Head of caudate nucleus (tissue), 42 donors: ENCODE measurements around the gene GRWD1.
"Not testable (repeated sequence)": the region's sequence is repeated elsewhere in the genome, so short reads cannot be mapped to it uniquely, and the experiment has no call there.

Experiments used
- DNase-seq, 42 donors: peaks; one replicate each; pipeline versions ENCODE4 v3.0.0 to v3.0.0-alpha.2; 2020 to 2021; ENCODE audit warnings: mixed read lengths in 7 of 42
- intact Hi-C: fragments of 100-400 bp; cut with DNase I; formaldehyde crosslinking; loops from one replicate; pipeline ENCODE4 v1.15.0; 2022

GRWD1 gene

GRCh38 chr19:48487544-48487943, 41.8 kb downstream of the GRWD1 start:
- intact Hi-C loops: no loop called here
- DNase-seq: no peak

GRCh38 chr19:48487948-48488347, 42.2 kb downstream of the GRWD1 start:
- peak in 2 of 42 donors; percentile 58 to 74 for DNase-seq
- intact Hi-C loops: no loop called here

- DNase-seq, intact Hi-C loops: not testable (repeated sequence)
Observed at GRCh38 chr19:48488478-48488877, 42.7 kb downstream of the GRWD1 start.

- peak in 38 of 42 donors; percentile 42 to 84 (median 64) for DNase-seq
- intact Hi-C loops: loop anchor here (5.0 kb wide), 1 partner anchor 93 kb away; no protein-coding TSS in a partner anchor
Observed at GRCh38 chr19:48489608-48490216, 43.9 kb downstream of the GRWD1 start.

GRCh38 chr19:48490981-48491792, 45.4 kb downstream of the GRWD1 start:
- intact Hi-C loops: loop anchor here (5.0 kb wide), 1 partner anchor 91 kb away; no protein-coding TSS in a partner anchor
- DNase-seq: peak in 2 of 42 donors; percentile 40 to 52

- no peak for DNase-seq
- intact Hi-C loops: loop anchor here (5.0 kb wide), 1 partner anchor 91 kb away; no protein-coding TSS in a partner anchor
Observed at GRCh38 chr19:48491793-48492123, 46.0 kb downstream of the GRWD1 start.

GRCh38 chr19:48492925-48493717, 47.3 kb downstream of the GRWD1 start:
- intact Hi-C loops: loop anchor here (5.0 kb wide), 1 partner anchor 89 kb away; no protein-coding TSS in a partner anchor
- peak; percentile 69 to 96 (median 87) for DNase-seq

- intact Hi-C loops: loop anchor here (5.0 kb wide), 1 partner anchor 88 kb away; no protein-coding TSS in a partner anchor
- no peak for DNase-seq
Observed at GRCh38 chr19:48493718-48494401, 48.1 kb downstream of the GRWD1 start.

GRCh38 chr19:48495396-48495795, 49.6 kb downstream of the GRWD1 start:
- no peak for DNase-seq
- intact Hi-C loops: no loop called here

- intact Hi-C loops: no loop called here
Observed at GRCh38 chr19:48496959-48497727, 51.4 kb downstream of the GRWD1 start.

GRCh38 chr19:48497728-48498594, 52.2 kb downstream of the GRWD1 start:
- no peak for DNase-seq
- intact Hi-C loops: no loop called here

More at GRCh38 chr19:48496959-48497727, 51.4 kb downstream of the GRWD1 start:
- no peak for DNase-seq

GRCh38 chr19:48498595-48499311, 53.0 kb downstream of the GRWD1 start:
- no peak for DNase-seq
- intact Hi-C loops: no loop called here

- DNase-seq: no peak
- intact Hi-C loops: no loop called here
Observed at GRCh38 chr19:48499316-48500090, 53.7 kb downstream of the GRWD1 start.

- intact Hi-C loops: no loop called here
- DNase-seq: no peak
Observed at GRCh38 chr19:48500830-48501493, 55.2 kb downstream of the GRWD1 start.
